ENCODE results near the gene ZFPL1. TPM values are rescaled to one million over a fixed set of nuclear protein-coding genes. Genes with fewer than 3 reads are reported as not detected.

Gene ZFPL1
- total and polyA plus RNA-seq, 9 of the 15 experiments (the other 6 are each of a cell fraction or from before 2014, with no cell fraction given), result 3.7 to 37.5 (median 22.7) TPM

DNA sequence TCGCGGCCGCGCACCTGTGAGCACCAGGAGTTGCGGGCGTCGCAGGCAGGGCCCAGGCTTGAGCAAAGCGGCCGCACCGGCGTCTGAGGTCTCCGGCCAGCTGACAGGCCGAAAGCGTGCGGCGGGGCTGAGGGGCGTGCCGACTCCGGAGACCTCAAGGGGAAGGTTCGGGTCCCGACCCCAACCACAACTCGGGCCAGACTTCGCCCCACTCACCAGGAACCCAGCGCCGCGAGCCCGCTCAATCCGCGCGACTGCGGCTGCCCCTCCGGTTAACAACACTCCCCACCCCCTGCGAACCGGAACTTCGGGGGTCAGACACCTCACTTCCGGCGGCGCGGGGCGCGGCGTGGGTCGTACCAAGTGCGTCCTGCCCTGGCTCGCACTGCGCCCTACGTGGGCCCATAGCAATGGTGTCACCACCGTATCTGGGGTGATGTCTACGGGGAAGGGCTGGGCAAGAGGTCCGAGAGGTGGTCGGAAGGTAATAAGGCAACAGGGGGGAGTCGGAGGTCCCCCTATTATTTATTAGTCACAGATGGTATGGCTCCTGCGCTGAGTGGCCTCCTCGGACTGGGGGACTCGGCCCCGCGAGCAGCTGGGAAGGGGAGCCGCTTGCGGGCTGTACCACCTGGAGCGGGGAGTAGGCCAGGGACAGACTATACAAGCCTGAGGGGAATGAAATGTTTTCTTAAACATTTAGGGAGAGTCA, 50.4 kb downstream of the ZFPL1 start, which contains the start of gene SYVN1 (continued):
- peak; percentile 97 for TF ChIP-seq ARID4B (CRISPR knock-in tag; IDR thresholded peaks at IDR 0.05)
- TF ChIP-seq CEBPZ (IDR thresholded peaks at IDR 0.05; ENCODE audit: borderline replicate concordance, low read depth, low read length), result no peak
- TF ChIP-seq FOXJ2 (tag; IDR thresholded peaks at IDR 0.05), result no peak
- peak; percentile 64 for TF ChIP-seq HCFC1 (IDR thresholded peaks at IDR 0.05; ENCODE audit: low read depth, low read length)
- no peak for TF ChIP-seq MCM3 (IDR thresholded peaks at IDR 0.05)
- TF ChIP-seq BHLHE40 (IDR thresholded peaks at IDR 0.05; ENCODE audit: low read length), result peak; percentile 83
- TF ChIP-seq MTA1 (IDR thresholded peaks at IDR 0.05; ENCODE audit: borderline replicate concordance), result peak; percentile 61; the same call in 1 of the 2 replicates
- TF ChIP-seq RCOR1 (IDR thresholded peaks at IDR 0.05; ENCODE audit: borderline replicate concordance in 1 of 2, low read depth in 2 of 2, low read length in 2 of 2), result no peak; a peak in 1 of 4 replicates
- 0 out of 2 replicates have a peak, but pooled peaks have one; percentile 3 for TF ChIP-seq TCF7 (IDR thresholded peaks at IDR 0.05; ENCODE audit: borderline replicate concordance)
- TF ChIP-seq PCBP1 (IDR thresholded peaks at IDR 0.05; ENCODE audit: low read depth, low read length, poor library complexity, severe bottlenecking), result peak; percentile 94
- TF ChIP-seq TOE1 (IDR thresholded peaks at IDR 0.05; ENCODE audit: borderline replicate concordance), result peak; percentile 85; the same call in 1 of the 2 replicates
- no peak for TF ChIP-seq TOE1 (CRISPR knock-in tag; IDR thresholded peaks at IDR 0.05; ENCODE audit: borderline replicate concordance, low read depth)
- TF ChIP-seq TEAD4 (IDR thresholded peaks at IDR 0.05; ENCODE audit: low read length), result peak; percentile 47; the same call in 1 of the 2 replicates
- TF ChIP-seq TEAD4 (CRISPR knock-in tag; IDR thresholded peaks at IDR 0.05; ENCODE audit: borderline replicate concordance), result no peak
- TF ChIP-seq POLR2H (tag; IDR thresholded peaks at IDR 0.05; ENCODE audit: low read depth), result peak; percentile 92
- peak; percentile 53; the same call in 1 of the 2 replicates for TF ChIP-seq NFRKB (IDR thresholded peaks at IDR 0.05; ENCODE audit: low read depth)
- peak; percentile 86 for TF ChIP-seq TCF7L2 (IDR thresholded peaks at IDR 0.05; ENCODE audit: low read depth, low read length)
- peak; percentile 95 for TF ChIP-seq RBFOX2 (IDR thresholded peaks at IDR 0.05; ENCODE audit: low read depth, low read length)
- no peak for TF ChIP-seq ZNF133 (CRISPR knock-in tag; IDR thresholded peaks at IDR 0.05)

Data from K562 (cell line).